ENCODE measurements around the gene PTRHD1. TPM values are rescaled to one million over a fixed set of nuclear protein-coding genes. Genes with fewer than 3 reads are reported as not detected.

PTRHD1 gene
- total and polyA plus RNA-seq, 7 experiments from 2014 or later, result 14.3 to 40.8 (median 23.5) TPM

- no peak overlapping the region for H3K27ac ChIP-seq (ENCODE audit: low read depth, low read length)
- DNase-seq (no peak), ATAC-seq (no peak)
- H3K36me3 Mint-ChIP-seq, result peaks cover 8 to 42% (median 12%) of the 10 kb centered on the region in 5 donors
- no peaks in the 10 kb centered on the region for H3K27me3 ChIP-seq (ENCODE audit: control insufficient read depth in 2 of 2, insufficient read depth in 2 of 2, low read length in 2 of 2)
- peaks cover 0 to 48% (median 4%) of the 10 kb centered on the region in 3 experiments for H3K36me3 ChIP-seq (ENCODE audit: control insufficient read depth in 2 of 3, insufficient read depth in 3 of 3, low read length in 3 of 3)
- intact Hi-C loops (cut with micrococcal nuclease), result no loop called here
- no peak overlapping the region for H3K4me3 Mint-ChIP-seq
- H3K9me3 Mint-ChIP-seq, result no peaks in the 10 kb centered on the region
- ChIA-PET POLR2A (no interaction called here), CTCF (interaction anchor here (1.0 to 2.0 kb wide), 2 partner anchors 8 to 10 kb away, joined by 4 read pairs; no protein-coding TSS in a partner anchor)
- H3K27ac Mint-ChIP-seq, result peak overlapping the region in 1 of 9 donors; percentile 25
- peaks cover 0 to 4% (median 0%) of the 10 kb centered on the region in 7 donors for H3K4me1 Mint-ChIP-seq
- H3K4me3 ChIP-seq (ENCODE audit: low read length), result no peak overlapping the region
- H3K9me3 ChIP-seq (ENCODE audit: control insufficient read depth in 2 of 3, low read length in 3 of 3), result no peaks in the 10 kb centered on the region
- no peaks in the 10 kb centered on the region for H3K4me1 ChIP-seq (ENCODE audit: control insufficient read depth in 2 of 2, insufficient read depth in 2 of 2, low read length in 2 of 2)
- no peaks in the 10 kb centered on the region for H3K27me3 Mint-ChIP-seq
Observed at GRCh38 chr2:24819442-24820174, 26.4 kb upstream of the PTRHD1 start.

GRCh38 chr2:24818721-24819167 lies 25.6 kb upstream of the PTRHD1 start:
- DNase-seq, result no peak
- peaks cover 0 to 9% (median 0%) of the 10 kb centered on the region in 7 donors for H3K4me1 Mint-ChIP-seq
- peak overlapping the region in 3 of 9 donors; percentile 47 to 72 (median 60) for H3K27ac Mint-ChIP-seq
- intact Hi-C loops (cut with micrococcal nuclease), result no loop called here
- Histone ChIP-seq H3K27me3 (ENCODE audit: control insufficient read depth in 2 of 2, insufficient read depth in 2 of 2, low read length in 2 of 2) (no peaks in the 10 kb centered on the region), H3K4me1 (ENCODE audit: control insufficient read depth in 2 of 2, insufficient read depth in 2 of 2, low read length in 2 of 2) (no peaks in the 10 kb centered on the region), H3K9me3 (ENCODE audit: control insufficient read depth in 2 of 3, low read length in 3 of 3) (no peaks in the 10 kb centered on the region), H3K36me3 (ENCODE audit: control insufficient read depth in 2 of 3, insufficient read depth in 3 of 3, low read length in 3 of 3) (peaks cover 0 to 48% (median 4%) of the 10 kb centered on the region in 3 experiments), H3K4me3 (ENCODE audit: low read length) (no peak overlapping the region), H3K27ac (ENCODE audit: low read depth, low read length) (no peak overlapping the region)
- H3K4me3 Mint-ChIP-seq, result no peak overlapping the region
- ChIA-PET POLR2A (no interaction called here), CTCF (interaction anchor here (0.5 to 2.0 kb wide), 4 partner anchors 9 to 410 kb away, joined by 3 to 4 read pairs (median 4); no protein-coding TSS in a partner anchor)
- no peaks in the 10 kb centered on the region for H3K27me3 Mint-ChIP-seq
- no peaks in the 10 kb centered on the region for H3K9me3 Mint-ChIP-seq
- peak; percentile 40 for ATAC-seq
- peaks cover 12 to 45% (median 17%) of the 10 kb centered on the region in 5 donors for H3K36me3 Mint-ChIP-seq

GRCh38 chr2:24816884-24817283 lies 23.7 kb upstream of the PTRHD1 start:
- no peak for DNase-seq
- H3K27ac Mint-ChIP-seq, result no peak overlapping the region
- intact Hi-C loops (cut with micrococcal nuclease), result no loop called here
- ATAC-seq, result no peak
- ChIA-PET CTCF (no interaction called here), POLR2A (no interaction called here)
- peaks cover 12 to 42% (median 21%) of the 10 kb centered on the region in 5 donors for H3K36me3 Mint-ChIP-seq
- Histone ChIP-seq H3K27me3 (ENCODE audit: control insufficient read depth in 2 of 2, insufficient read depth in 2 of 2, low read length in 2 of 2) (no peaks in the 10 kb centered on the region), H3K4me3 (ENCODE audit: low read length) (no peak overlapping the region), H3K4me1 (ENCODE audit: control insufficient read depth in 2 of 2, insufficient read depth in 2 of 2, low read length in 2 of 2) (no peaks in the 10 kb centered on the region), H3K27ac (ENCODE audit: low read depth, low read length) (no peak overlapping the region), H3K9me3 (ENCODE audit: control insufficient read depth in 2 of 3, low read length in 3 of 3) (no peaks in the 10 kb centered on the region), H3K36me3 (ENCODE audit: control insufficient read depth in 2 of 3, insufficient read depth in 3 of 3, low read length in 3 of 3) (peaks cover 0 to 36% (median 4%) of the 10 kb centered on the region in 3 experiments)
- H3K9me3 Mint-ChIP-seq, result no peaks in the 10 kb centered on the region
- H3K27me3 Mint-ChIP-seq, result no peaks in the 10 kb centered on the region
- peaks cover 0 to 9% (median 0%) of the 10 kb centered on the region in 7 donors for H3K4me1 Mint-ChIP-seq
- H3K4me3 Mint-ChIP-seq, result no peak overlapping the region

GRCh38 chr2:24816404-24816803 lies 23.2 kb upstream of the PTRHD1 start:
- intact Hi-C loops (cut with micrococcal nuclease), result no loop called here
- Mint-ChIP-seq H3K4me1 (peaks cover 0 to 9% (median 0%) of the 10 kb centered on the region in 7 donors), H3K27ac (no peak overlapping the region), H3K4me3 (no peak overlapping the region), H3K27me3 (no peaks in the 10 kb centered on the region), H3K9me3 (no peaks in the 10 kb centered on the region), H3K36me3 (peaks cover 12 to 42% (median 21%) of the 10 kb centered on the region in 5 donors)
- ATAC-seq, result no peak
- H3K27me3 ChIP-seq (ENCODE audit: control insufficient read depth in 2 of 2, insufficient read depth in 2 of 2, low read length in 2 of 2), result no peaks in the 10 kb centered on the region
- H3K4me3 ChIP-seq (ENCODE audit: low read length), result no peak overlapping the region
- no peaks in the 10 kb centered on the region for H3K9me3 ChIP-seq (ENCODE audit: control insufficient read depth in 2 of 3, low read length in 3 of 3)
- H3K36me3 ChIP-seq (ENCODE audit: control insufficient read depth in 2 of 3, insufficient read depth in 3 of 3, low read length in 3 of 3), result peaks cover 0 to 31% (median 4%) of the 10 kb centered on the region in 3 experiments
- ChIA-PET CTCF (no interaction called here), POLR2A (no interaction called here)
- H3K4me1 ChIP-seq (ENCODE audit: control insufficient read depth in 2 of 2, insufficient read depth in 2 of 2, low read length in 2 of 2), result no peaks in the 10 kb centered on the region
- no peak overlapping the region for H3K27ac ChIP-seq (ENCODE audit: low read depth, low read length)
- DNase-seq, result no peak

GRCh38 chr2:24815171-24815570 lies 22.0 kb upstream of the PTRHD1 start:
- no peak overlapping the region for H3K4me3 ChIP-seq (ENCODE audit: low read length)
- intact Hi-C loops (cut with micrococcal nuclease), result no loop called here
- ChIA-PET CTCF (interaction anchor here (0.7 kb wide), 1 partner anchor 10 kb away, joined by 4 read pairs; no protein-coding TSS in a partner anchor), POLR2A (interaction anchor here (0.7 kb wide), 1 partner anchor 85 kb away, joined by 3 read pairs; no protein-coding TSS in a partner anchor)
- Mint-ChIP-seq H3K4me3 (no peak overlapping the region), H3K9me3 (no peaks in the 10 kb centered on the region), H3K36me3 (peaks cover 9 to 32% (median 21%) of the 10 kb centered on the region in 5 donors), H3K27ac (no peak overlapping the region), H3K4me1 (peaks cover 0 to 9% (median 0%) of the 10 kb centered on the region in 7 donors), H3K27me3 (no peaks in the 10 kb centered on the region)
- no peak for ATAC-seq
- H3K9me3 ChIP-seq (ENCODE audit: control insufficient read depth in 2 of 3, low read length in 3 of 3), result no peaks in the 10 kb centered on the region
- no peak for DNase-seq
- H3K27me3 ChIP-seq (ENCODE audit: control insufficient read depth in 2 of 2, insufficient read depth in 2 of 2, low read length in 2 of 2), result no peaks in the 10 kb centered on the region
- no peak overlapping the region for H3K27ac ChIP-seq (ENCODE audit: low read depth, low read length)
- no peaks in the 10 kb centered on the region for H3K4me1 ChIP-seq (ENCODE audit: control insufficient read depth in 2 of 2, insufficient read depth in 2 of 2, low read length in 2 of 2)
- H3K36me3 ChIP-seq (ENCODE audit: control insufficient read depth in 2 of 3, insufficient read depth in 3 of 3, low read length in 3 of 3), result peaks cover 0 to 20% (median 4%) of the 10 kb centered on the region in 3 experiments

GRCh38 chr2:24814516-24814915 lies 21.3 kb upstream of the PTRHD1 start:
- CTCF ChIA-PET, result no interaction called here
- no peak overlapping the region for H3K4me3 Mint-ChIP-seq
- H3K27ac Mint-ChIP-seq, result no peak overlapping the region
- ATAC-seq (no peak), DNase-seq (no peak)
- Histone ChIP-seq H3K27me3 (ENCODE audit: control insufficient read depth in 2 of 2, insufficient read depth in 2 of 2, low read length in 2 of 2) (no peaks in the 10 kb centered on the region), H3K4me3 (ENCODE audit: low read length) (no peak overlapping the region), H3K4me1 (ENCODE audit: control insufficient read depth in 2 of 2, insufficient read depth in 2 of 2, low read length in 2 of 2) (no peaks in the 10 kb centered on the region), H3K36me3 (ENCODE audit: control insufficient read depth in 2 of 3, insufficient read depth in 3 of 3, low read length in 3 of 3) (peaks cover 0 to 13% (median 4%) of the 10 kb centered on the region in 3 experiments), H3K9me3 (ENCODE audit: control insufficient read depth in 2 of 3, low read length in 3 of 3) (no peaks in the 10 kb centered on the region), H3K27ac (ENCODE audit: low read depth, low read length) (no peak overlapping the region)
- H3K4me1 Mint-ChIP-seq, result peaks cover 0 to 11% (median 2%) of the 10 kb centered on the region in 7 donors
- H3K9me3 Mint-ChIP-seq, result no peaks in the 10 kb centered on the region
- H3K36me3 Mint-ChIP-seq, result peaks cover 9 to 29% (median 21%) of the 10 kb centered on the region in 5 donors
- no peaks in the 10 kb centered on the region for H3K27me3 Mint-ChIP-seq
- POLR2A ChIA-PET, result interaction anchor here (0.6 to 0.7 kb wide), 2 partner anchors 84 to 1581 kb away, joined by 3 read pairs; no protein-coding TSS in a partner anchor
- intact Hi-C loops (cut with micrococcal nuclease), result no loop called here

Data from naive thymus-derived CD4-positive, alpha-beta T cell (primary cell).